Lung (tissue), 12 donors: ENCODE data around the gene LAP3. TPM values are rescaled to one million over a fixed set of nuclear protein-coding genes. Genes with fewer than 3 reads are reported as not detected.

Source experiments
- ATAC-seq: fragments of 200-7000 bp; cut with Tn5 transposase; one replicate; pipeline ENCODE4 v1.9.1; 2020; ENCODE audit warnings: moderate number of reproducible peaks; ENCODE audit not compliant: insufficient read depth, low FRiP score
- DNase-seq, 3 donors: peaks; one replicate each; pipeline ENCODE4 v3.0.0-alpha.2; 2013 to 2017
- H3K27ac ChIP-seq, 2 donors: one replicate each; pipeline ENCODE4 v1.5.1; 2013; ENCODE audit warnings: mild to moderate bottlenecking in 2 of 2, moderate library complexity in 2 of 2, control low read depth in 1 of 2, inconsistent platforms in 1 of 2, low read depth in 1 of 2, low read length in 1 of 2
- H3K27me3 ChIP-seq, 3 donors: one replicate each; pipeline ENCODE4 v1.5.1; 2013; ENCODE audit warnings: low read length in 2 of 3; ENCODE audit not compliant: control insufficient read depth in 3 of 3, insufficient read depth in 3 of 3
- H3K36me3 ChIP-seq, 4 donors: one replicate each; pipeline ENCODE4 v1.5.1; 2013; ENCODE audit warnings: low read length in 4 of 4, mild to moderate bottlenecking in 1 of 4, moderate library complexity in 1 of 4; ENCODE audit not compliant: control insufficient read depth in 4 of 4, insufficient read depth in 4 of 4
- H3K4me1 ChIP-seq, 5 donors: one replicate each; pipeline ENCODE4 v1.5.1; 2013; ENCODE audit warnings: low read length in 5 of 5, mild to moderate bottlenecking in 2 of 5, moderate library complexity in 1 of 5; ENCODE audit not compliant: control insufficient read depth in 5 of 5, insufficient read depth in 5 of 5
- H3K4me3 ChIP-seq: one replicate; pipeline ENCODE4 v1.5.1; 2013; ENCODE audit warnings: mild to moderate bottlenecking, control low read depth, moderate library complexity
- H3K9ac ChIP-seq, 2 donors: one replicate each; pipeline ENCODE4 v1.5.1; 2013; ENCODE audit warnings: low read length in 2 of 2, control low read depth in 1 of 2; ENCODE audit not compliant: insufficient read depth in 1 of 2
- H3K9me3 ChIP-seq, 4 donors: one replicate each; pipeline ENCODE4 v1.5.1; 2013; ENCODE audit warnings: low read length in 3 of 4, mild to moderate bottlenecking in 1 of 4, moderate library complexity in 1 of 4; ENCODE audit not compliant: control insufficient read depth in 4 of 4, insufficient read depth in 3 of 4
- CTCF ChIP-seq: IDR thresholded peaks from 2 replicates; pipeline ENCODE4 v1.5.1; 2012; ENCODE audit warnings: mild to moderate bottlenecking; ENCODE audit errors: control extremely low read depth, extremely low read depth
- WGBS, 2 donors: extraction: QIAGEN DNeasy Blood & Tissue Kit; methylation state at CpG; one replicate each; pipeline ENCODE4 v1.1.7; 2013; 5-methylcytosine and 5-hydroxymethylcytosine counted together
- polyA plus RNA-seq, 2 donors: library from polyadenylated mRNA; stranded (reverse); fragments of 200-250 nt; gene quantifications; one replicate each; pipeline ENCODE4 v1.2.1, GENCODE V29; 2013
- total RNA-seq, 2 donors: library from RNA; depleted of rRNA in 1 of 2; stranded (reverse); fragments of >200 nt in 1 of 2; gene quantifications; one replicate each; pipeline ENCODE4 v1.2.1, GENCODE V29; 2014 to 2021
- donor health status: control.
- donor health status: control.
- donor health status: Bipolar disorder and iron deficiency.
- donor health status: healthy.
- donor health status: DM: yes; HTN: yes; CAD: no.

The LAP3 gene
- total and polyA plus RNA-seq, 4 donors = 30.7 to 185 (median 104) TPM

GRCh38 chr4:17578482-17578891 is 1.5 kb downstream of the LAP3 start:
- Histone ChIP-seq H3K27me3 (no peaks in the 10 kb centered on the region), H3K27ac (peak overlapping the region; percentile 63 to 92), H3K4me1 (peaks cover 6 to 19% (median 8%) of the 10 kb centered on the region in 5 donors), H3K9me3 (no peaks in the 10 kb centered on the region), H3K4me3 (peak overlapping the region; percentile 79), H3K36me3 (peaks cover 10 to 16% (median 13%) of the 10 kb centered on the region in 4 donors), H3K9ac (peak overlapping the region in 1 of 2 donors; percentile 24)
- DNase-seq = peak in 2 of 3 donors; percentile 3 to 15
- no peak for TF ChIP-seq CTCF
- ATAC-seq = no peak
- WGBS, 2 donors = 18 to 22% methylated on average over 6 of the region's 6 CpGs

GRCh38 chr4:17580969-17581368 is 4.0 kb downstream of the LAP3 start:
- WGBS, 2 donors = 69 to 72% methylated on average over 7 of the region's 7 CpGs
- no peaks in the 10 kb centered on the region for H3K9me3 ChIP-seq
- peaks cover 24 to 28% (median 26%) of the 10 kb centered on the region in 4 donors for H3K36me3 ChIP-seq
- no peak overlapping the region for H3K4me3 ChIP-seq
- no peak overlapping the region for H3K9ac ChIP-seq
- no peak for TF ChIP-seq CTCF
- no peaks in the 10 kb centered on the region for H3K27me3 ChIP-seq
- no peak overlapping the region for H3K27ac ChIP-seq
- ATAC-seq (no peak), DNase-seq (no peak)
- peaks cover 6 to 19% (median 8%) of the 10 kb centered on the region in 5 donors for H3K4me1 ChIP-seq

DNA sequence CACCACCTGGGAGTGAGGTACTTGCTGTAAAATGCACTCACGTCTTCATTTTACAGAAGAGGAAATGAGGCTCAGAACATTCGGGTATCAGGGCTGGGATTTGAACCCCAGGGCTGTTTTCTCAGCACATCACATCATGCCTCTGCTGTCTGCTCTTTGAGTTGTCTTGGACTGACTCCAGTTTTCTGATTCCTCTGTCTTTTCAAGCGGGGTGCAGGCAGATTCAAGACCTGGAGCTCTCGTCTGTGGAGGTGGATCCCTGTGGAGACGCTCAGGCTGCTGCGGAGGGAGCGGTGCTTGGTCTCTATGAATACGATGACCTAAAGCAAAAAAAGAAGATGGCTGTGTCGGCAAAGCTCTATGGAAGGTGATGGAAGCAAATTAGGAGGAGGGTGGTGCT is 6.3 kb downstream of the LAP3 start:
- Histone ChIP-seq H3K27me3 (no peaks in the 10 kb centered on the region), H3K4me1 (peaks cover 4 to 8% (median 6%) of the 10 kb centered on the region in 5 donors), H3K36me3 (peaks cover 24 to 36% (median 30%) of the 10 kb centered on the region in 4 donors), H3K27ac (no peak overlapping the region), H3K9ac (no peak overlapping the region), H3K9me3 (no peaks in the 10 kb centered on the region), H3K4me3 (no peak overlapping the region)
- ATAC-seq (no peak), DNase-seq (no peak)
- TF ChIP-seq CTCF = no peak
- 85 to 90% methylated on average over 9 of the region's 9 CpGs for WGBS, 2 donors

GRCh38 chr4:17583941-17584340 is 6.9 kb downstream of the LAP3 start:
- WGBS, 2 donors = 92 to 95% methylated on average over 4 of the region's 4 CpGs
- no peaks in the 10 kb centered on the region for H3K9me3 ChIP-seq
- ATAC-seq (no peak), DNase-seq (no peak)
- H3K9ac ChIP-seq = no peak overlapping the region
- no peak overlapping the region for H3K27ac ChIP-seq
- H3K4me1 ChIP-seq = peaks cover 0 to 5% (median 0%) of the 10 kb centered on the region in 5 donors
- peaks cover 24 to 37% (median 33%) of the 10 kb centered on the region in 4 donors for H3K36me3 ChIP-seq
- no peak overlapping the region for H3K4me3 ChIP-seq
- H3K27me3 ChIP-seq = no peaks in the 10 kb centered on the region
- no peak for TF ChIP-seq CTCF
